Peyer's patch (tissue), 4 donors: ENCODE measurements around the gene PLOD2.

Experiments
- CTCF ChIP-seq, 6 experiments: fragments of 450-650 bp in 4 of 6; fragments of 200-600 bp in 2 of 6; sonication (generic) in 1 of 6; IDR thresholded peaks; one replicate each; pipeline ENCODE4 v1.5.1; 2017 to 2019; ENCODE audit warnings: antibody characterized with exemption in 6 of 6, mild to moderate bottlenecking in 3 of 6, moderate library complexity in 1 of 6
- POLR2A ChIP-seq, 2 donors: fragments of 450-650 bp; IDR thresholded peaks; one replicate each; pipeline ENCODE4 v1.5.1; 2017; ENCODE audit warnings: antibody characterized with exemption in 2 of 2, mild to moderate bottlenecking in 2 of 2, moderate library complexity in 2 of 2

DNA sequence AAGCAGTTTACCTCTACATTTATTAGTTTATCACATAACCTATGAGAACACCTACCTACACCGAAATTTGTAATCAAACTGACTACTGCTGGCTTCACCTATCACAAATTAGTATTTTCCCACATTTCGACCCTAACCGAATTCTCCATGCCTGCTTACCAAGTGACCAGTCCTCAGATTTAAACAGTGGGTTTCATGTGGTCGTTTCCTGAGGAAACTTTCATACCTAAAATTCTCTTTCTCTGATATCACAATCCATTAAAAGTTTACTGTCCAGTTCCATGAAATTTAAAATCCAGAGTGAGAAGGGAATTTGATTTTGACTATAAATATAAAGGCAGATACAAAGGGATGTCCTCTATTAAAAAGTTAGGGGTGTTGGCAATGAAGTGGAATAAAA, 1.9 kb downstream of the PLOD2 start:
- TF ChIP-seq POLR2A (IDR thresholded peaks at IDR 0.05) (no peak), CTCF (IDR thresholded peaks at IDR 0.05) (no peak)
